CD1c-positive myeloid dendritic cell (primary cell): ENCODE measurements around the gene TEX261.

Source experiments
- DNase-seq: peaks from one replicate; pipeline ENCODE4 v3.0.0-alpha.2; 2016; ENCODE audit errors: extremely low spot score

TEX261 gene

GRCh38 chr2:70937866-70938585 is 56.6 kb downstream of the TEX261 start:
- no peak for DNase-seq

- no peak for DNase-seq
Observed at GRCh38 chr2:70936979-70937811, 57.5 kb downstream of the TEX261 start.

DNA sequence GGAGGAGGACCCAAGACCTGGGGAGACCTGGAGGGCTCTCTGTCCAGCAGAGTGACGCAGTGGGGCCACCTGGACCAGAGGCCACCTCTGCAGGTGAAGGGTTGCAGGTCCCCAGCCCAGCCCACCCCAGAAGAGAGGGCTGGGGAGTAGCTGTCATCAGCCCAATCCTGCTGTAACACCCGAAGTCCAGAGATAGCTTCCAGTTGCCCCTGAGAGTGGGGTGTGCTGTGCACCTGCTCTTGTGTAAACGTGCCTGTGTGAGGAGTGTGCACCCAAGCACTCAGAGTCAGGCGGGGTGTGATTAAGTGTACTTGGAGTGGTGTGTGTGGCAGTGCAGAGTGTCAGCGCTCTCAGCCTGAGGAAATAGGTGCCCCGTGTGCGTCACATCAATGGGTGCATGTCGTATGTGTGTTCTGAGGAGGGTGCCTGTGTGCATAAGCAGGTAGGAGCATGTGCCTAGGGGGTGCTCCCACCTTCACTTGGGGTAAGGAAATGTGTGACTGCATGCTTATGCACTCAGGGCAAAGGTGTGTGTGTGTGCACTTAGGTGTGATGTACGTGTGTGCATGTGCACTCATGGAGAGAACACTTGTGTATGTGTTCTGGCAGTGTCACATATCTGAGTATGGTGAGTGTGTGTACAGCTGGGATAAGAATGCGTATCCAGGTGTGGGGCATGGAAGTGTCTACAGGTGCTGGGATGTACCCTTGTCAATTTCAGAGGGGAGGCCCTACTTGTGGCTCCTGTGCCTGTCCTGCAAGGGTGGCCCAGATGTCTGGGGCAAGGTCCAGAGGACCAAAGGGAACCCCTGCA is 58.3 kb downstream of the TEX261 start:
- DNase-seq, result no peak
